HCT116 (cell line): Measurements from ENCODE around the gene OR51V1. TPM values are rescaled to one million over a fixed set of nuclear protein-coding genes. Genes with fewer than 3 reads are reported as not detected.

Experiments used
- ATAC-seq: fragments of 200-7000 bp; cut with Tn5 transposase; 2 replicates; pipeline ENCODE4 v1.9.1; 2020; ENCODE audit warnings: mild to moderate bottlenecking, moderate library complexity
- BruUV-seq: library from RNA; stranded (reverse); fragments of 400-500 nt; replicated peaks from 2 replicates; lab custom pipeline; 2021; lab: Mats Ljungman, UMichigan
- CTCF ChIA-PET: fragments of 300-600 bp; sonication (Branson Sonifier 250); formaldehyde crosslinking; loops from one replicate; lab custom pipeline; 2021; ENCODE audit warnings: antibody characterized with exemption; lab: Charles Lee
- POLR2A ChIA-PET: fragments of 300-600, 350-600 bp; sonication (Branson Sonifier 250); formaldehyde crosslinking; loops from one replicate; lab custom pipeline; 2021; ENCODE audit warnings: antibody characterized with exemption; lab: Charles Lee
- RAD21 ChIA-PET, 2 experiments: fragments of 300-600 bp; sonication (Branson Sonifier 250); formaldehyde crosslinking; loops; one replicate each; lab custom pipeline; 2023; ENCODE audit warnings: low total read pairs in 2 of 2; ENCODE audit not compliant: uncharacterized antibody in 2 of 2, unreplicated experiment in 2 of 2, low non-redundant PET in 1 of 2; lab: Charles Lee
- DNase-seq: peaks from one replicate; pipeline ENCODE4 v3.0.0-alpha.2; 2010; ENCODE audit warnings: low read depth, low spot score
- H2AFZ ChIP-seq: fragments of 200-600 bp; shearing (Covaris generic), sonication (generic); 2 replicates; pipeline ENCODE4 v1.6.1; 2017; ENCODE audit warnings: low read depth, mixed run types, mixed read lengths, antibody characterized with exemption, low read length; ENCODE audit not compliant: poor library complexity, severe bottlenecking
- H3K27ac ChIP-seq: 2 replicates; pipeline ENCODE4 v1.5.1; 2012; ENCODE audit warnings: low read depth, low read length
- H3K27me3 ChIP-seq: fragments of 200-600 bp; sonication (generic); 2 replicates; pipeline ENCODE4 v1.6.1; 2016; ENCODE audit warnings: mixed run types, low read length, mixed read lengths; ENCODE audit not compliant: insufficient read depth
- H3K36me3 ChIP-seq, 2 experiments: fragments of 200-500 bp in 1 of 2; fragments of 200-600 bp in 1 of 2; sonication (Bioruptor generic) in 1 of 2; sonication (generic) in 1 of 2; 2 replicates each; pipeline versions ENCODE4 v1.5.1 to v1.6.1; 2014 to 2016; ENCODE audit warnings: low read length in 2 of 2, inconsistent platforms in 1 of 2, mixed read lengths in 1 of 2, mixed run types in 1 of 2; ENCODE audit not compliant: insufficient read depth in 2 of 2, control insufficient read depth in 1 of 2
- H3K4me1 ChIP-seq, 2 experiments: fragments of 200-600 bp in 1 of 2; sonication (generic) in 1 of 2; 2 replicates each; pipeline versions ENCODE4 v1.5.1 to v1.6.1; 2012 to 2017; ENCODE audit warnings: low read length in 2 of 2, inconsistent platforms in 1 of 2, mild to moderate bottlenecking in 1 of 2, mixed read lengths in 1 of 2, mixed run types in 1 of 2, moderate library complexity in 1 of 2; ENCODE audit not compliant: insufficient read depth in 2 of 2, control insufficient read depth in 1 of 2
- H3K4me2 ChIP-seq: fragments of 200-600 bp; sonication (generic); 2 replicates; pipeline ENCODE4 v1.6.1; 2017; ENCODE audit warnings: mixed run types, low read length, mixed read lengths
- H3K4me3 ChIP-seq, 2 experiments: fragments of 200-600 bp in 1 of 2; sonication (generic) in 1 of 2; replicated peaks in 1 of 2; 2 replicates each; pipeline ENCODE4 v1.5.1; 2011 to 2016; ENCODE audit warnings: low read length in 2 of 2, control low read depth in 1 of 2, low read depth in 1 of 2, mild to moderate bottlenecking in 1 of 2, mixed read lengths in 1 of 2, mixed run types in 1 of 2
- H3K79me2 ChIP-seq: fragments of 200-600 bp; sonication (generic); 2 replicates; pipeline ENCODE4 v1.6.1; 2017; ENCODE audit warnings: mild to moderate bottlenecking, mixed run types, low read length, moderate library complexity, mixed read lengths; ENCODE audit not compliant: insufficient read depth
- H3K9ac ChIP-seq: fragments of 200-600 bp; sonication (generic); 2 replicates; pipeline ENCODE4 v1.6.1; 2016; ENCODE audit warnings: low read length, mixed read lengths
- H3K9me2 ChIP-seq: fragments of 200-600 bp; sonication (generic), shearing (Covaris generic); 2 replicates; pipeline ENCODE4 v1.6.1; 2017; ENCODE audit warnings: mixed run types, mild to moderate bottlenecking, moderate library complexity; ENCODE audit not compliant: insufficient read depth
- H3K9me3 ChIP-seq, 2 experiments: fragments of 200-500 bp in 1 of 2; fragments of 200-600 bp in 1 of 2; sonication (Bioruptor generic) in 1 of 2; sonication (generic) in 1 of 2; 2 replicates each; pipeline ENCODE4 v1.6.1; 2014 to 2017; ENCODE audit warnings: low read length in 2 of 2, mixed read lengths in 2 of 2, inconsistent platforms in 1 of 2, low read depth in 1 of 2, mild to moderate bottlenecking in 1 of 2, mixed run types in 1 of 2, moderate library complexity in 1 of 2; ENCODE audit not compliant: control insufficient read depth in 1 of 2, insufficient read depth in 1 of 2
- H4K20me1 ChIP-seq: fragments of 200-600 bp; sonication (generic), shearing (Covaris generic); 2 replicates; pipeline ENCODE4 v1.6.1; 2017; ENCODE audit warnings: mixed run types, mild to moderate bottlenecking, moderate library complexity; ENCODE audit not compliant: insufficient read depth
- CBX3 ChIP-seq: IDR thresholded peaks from 2 replicates; pipeline ENCODE4 v1.6.1; 2012; ENCODE audit warnings: low read depth
- CEBPB ChIP-seq: IDR thresholded peaks from 2 replicates; pipeline ENCODE4 v1.6.1; 2012; ENCODE audit warnings: low read depth
- ELF1 ChIP-seq: IDR thresholded peaks from 2 replicates; pipeline ENCODE4 v1.6.1; 2012; ENCODE audit warnings: low read depth, borderline replicate concordance
- EZH2phosphoT487 ChIP-seq: fragments of 200-600 bp; IDR thresholded peaks from 2 replicates; pipeline ENCODE4 v1.6.1; 2018; ENCODE audit warnings: antibody characterized with exemption, borderline replicate concordance
- JUND ChIP-seq: IDR thresholded peaks from 2 replicates; pipeline ENCODE4 v1.6.1; 2012
- POLR2A ChIP-seq: IDR thresholded peaks from 2 replicates; pipeline ENCODE4 v1.7.0; 2011; ENCODE audit warnings: borderline replicate concordance; ENCODE audit not compliant: insufficient read depth, insufficient read length; ENCODE audit errors: extremely low read depth
- POLR2AphosphoS5 ChIP-seq: IDR thresholded peaks from 2 replicates; pipeline ENCODE4 v1.6.1; 2011; ENCODE audit warnings: mild to moderate bottlenecking, low read depth, low read length, moderate library complexity
- SP1 ChIP-seq: IDR thresholded peaks from 2 replicates; pipeline ENCODE4 v1.6.1; 2012; ENCODE audit warnings: low read depth
- SRF ChIP-seq: IDR thresholded peaks from 2 replicates; pipeline ENCODE4 v1.6.1; 2012; ENCODE audit warnings: low read depth
- YY1 ChIP-seq: IDR thresholded peaks from 2 replicates; pipeline ENCODE4 v1.6.1; 2011; ENCODE audit warnings: low read length, low read depth, moderate library complexity, mild to moderate bottlenecking; ENCODE audit not compliant: insufficient replicate concordance; ENCODE audit errors: extremely low read depth
- ZNF274 ChIP-seq: fragments of 200-500 bp; sonication (Bioruptor generic); IDR thresholded peaks from 2 replicates; pipeline ENCODE4 v1.6.1; 2014; ENCODE audit warnings: mild to moderate bottlenecking, low read depth, low read length, inconsistent platforms
- intact Hi-C: fragments of 100-400 bp; cut with micrococcal nuclease; formaldehyde crosslinking; loops from 2 replicates; pipeline ENCODE4 v1.10.0; 2022
- total RNA-seq: library from RNA; stranded (reverse); gene quantifications from one replicate; pipeline ENCODE4 v1.2.1, GENCODE V29; 2021; ENCODE audit not compliant: unreplicated experiment
- TF ChIP-seq, protein P1 (sequence below), 3 experiments: fragments of 200-600 bp in 1 of 3; sonication (generic) in 1 of 3; IDR thresholded peaks in 2 of 3; conservative IDR thresholded peaks in 1 of 3; 2 replicates each; pipeline ENCODE4 v1.5.1; 2012 to 2017; ENCODE audit warnings: low read depth in 2 of 3, low read length in 2 of 3, antibody characterized with exemption in 1 of 3, borderline replicate concordance in 1 of 3, control low read depth in 1 of 3, mild to moderate bottlenecking in 1 of 3, mixed read lengths in 1 of 3, mixed run types in 1 of 3, moderate library complexity in 1 of 3; ENCODE audit not compliant: insufficient read depth in 1 of 3
- TF ChIP-seq, protein P2 (sequence below): IDR thresholded peaks from 2 replicates; pipeline ENCODE4 v1.6.1; 2012; ENCODE audit warnings: low read depth
- TF ChIP-seq, protein P3 (sequence below): IDR thresholded peaks from 2 replicates; pipeline ENCODE4 v1.6.1; 2012

Gene OR51V1
- total RNA-seq, 1 experiment from 2014 or later = not detected

DNA sequence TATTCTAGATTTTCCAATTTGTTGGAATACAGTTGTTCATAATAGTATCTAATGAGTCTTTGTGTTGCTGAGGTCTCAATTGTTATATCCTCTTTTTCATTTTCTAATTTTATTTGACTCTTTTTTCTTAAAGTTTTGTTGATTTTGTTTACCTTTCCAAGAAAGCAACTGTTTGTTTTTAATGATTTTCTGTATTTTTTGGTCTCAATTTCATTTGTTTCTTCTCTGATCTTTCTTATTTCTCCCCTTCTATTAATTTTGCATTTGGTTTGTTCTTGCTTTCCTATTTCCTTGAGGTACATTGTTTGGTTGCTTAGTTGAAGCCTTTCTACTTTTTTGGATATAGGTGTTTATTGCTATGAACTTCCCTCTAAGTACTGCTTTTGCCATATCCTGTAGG, 40.7 kb downstream of the OR51V1 start:
- Histone ChIP-seq H3K79me2 (no peaks in the 10 kb centered on the region), H3K4me1 (no peaks in the 10 kb centered on the region), H3K4me2 (no peak overlapping the region), H4K20me1 (no peaks in the 10 kb centered on the region), H3K36me3 (no peaks in the 10 kb centered on the region), H3K27ac (no peak overlapping the region), H3K4me3 (no peak overlapping the region), H3K9me2 (no peaks in the 10 kb centered on the region), H3K9me3 (no peaks in the 10 kb centered on the region), H3K9ac (no peak overlapping the region), H3K27me3 (peaks cover 33% of the 10 kb centered on the region), H2AFZ (no peak overlapping the region)
- RAD21 ChIA-PET = no interaction called here
- TF ChIP-seq CBX3 (no peak), ELF1 (no peak), SRF (no peak), YY1 (no peak)
- DNase-seq = no peak
- ATAC-seq = no peak
- POLR2A ChIA-PET = no interaction called here
- intact Hi-C loops = no loop called here
- no TSS peak for BruUV-seq
- CTCF ChIA-PET = no interaction called here

DNA sequence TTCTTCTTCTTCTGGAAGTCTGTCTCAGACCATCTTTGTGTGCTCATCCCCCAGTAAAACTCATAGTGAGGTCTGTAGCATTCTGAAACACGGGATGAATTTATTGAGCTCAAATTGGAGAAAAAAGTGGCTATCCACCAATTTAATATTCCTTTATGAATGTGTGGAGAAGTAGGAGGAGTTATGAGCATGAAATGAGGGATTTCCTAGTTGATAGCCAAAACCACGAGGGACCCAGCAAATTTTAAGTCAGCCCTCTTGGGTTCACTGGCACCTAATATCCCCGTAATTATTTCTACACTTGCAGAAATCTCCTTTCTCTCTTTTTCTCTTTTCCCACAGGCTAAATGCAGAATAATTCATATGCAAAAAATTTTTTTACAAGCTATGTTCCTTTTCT, 45.8 kb downstream of the OR51V1 start, which contains the start of gene OR52A1:
Gene OR52A1, minus strand, starts transcription at position 101 of the 400 bp plus-strand sequence. CDS start 2,388 bp downstream, outside the sequence.
- intact Hi-C loops = no loop called here
- ChIA-PET POLR2A (no interaction called here), CTCF (no interaction called here), RAD21 (no interaction called here)
- no peaks in the 10 kb centered on the region for H3K9me2 ChIP-seq
- H3K4me1 ChIP-seq = no peaks in the 10 kb centered on the region
- no peak within 1 kb of the TSS for H3K4me2 ChIP-seq
- no peak within 1 kb of the TSS for H3K27ac ChIP-seq
- DNase-seq (no peak), ATAC-seq (no peak)
- no peaks in the 10 kb centered on the region for H3K79me2 ChIP-seq
- H3K36me3 ChIP-seq = no peaks in the 10 kb centered on the region
- no peaks in the 10 kb centered on the region for H3K9me3 ChIP-seq
- peaks cover 75% of the 10 kb centered on the region for H3K27me3 ChIP-seq
- no peaks in the 10 kb centered on the region for H4K20me1 ChIP-seq
- TF ChIP-seq, protein P1, sequence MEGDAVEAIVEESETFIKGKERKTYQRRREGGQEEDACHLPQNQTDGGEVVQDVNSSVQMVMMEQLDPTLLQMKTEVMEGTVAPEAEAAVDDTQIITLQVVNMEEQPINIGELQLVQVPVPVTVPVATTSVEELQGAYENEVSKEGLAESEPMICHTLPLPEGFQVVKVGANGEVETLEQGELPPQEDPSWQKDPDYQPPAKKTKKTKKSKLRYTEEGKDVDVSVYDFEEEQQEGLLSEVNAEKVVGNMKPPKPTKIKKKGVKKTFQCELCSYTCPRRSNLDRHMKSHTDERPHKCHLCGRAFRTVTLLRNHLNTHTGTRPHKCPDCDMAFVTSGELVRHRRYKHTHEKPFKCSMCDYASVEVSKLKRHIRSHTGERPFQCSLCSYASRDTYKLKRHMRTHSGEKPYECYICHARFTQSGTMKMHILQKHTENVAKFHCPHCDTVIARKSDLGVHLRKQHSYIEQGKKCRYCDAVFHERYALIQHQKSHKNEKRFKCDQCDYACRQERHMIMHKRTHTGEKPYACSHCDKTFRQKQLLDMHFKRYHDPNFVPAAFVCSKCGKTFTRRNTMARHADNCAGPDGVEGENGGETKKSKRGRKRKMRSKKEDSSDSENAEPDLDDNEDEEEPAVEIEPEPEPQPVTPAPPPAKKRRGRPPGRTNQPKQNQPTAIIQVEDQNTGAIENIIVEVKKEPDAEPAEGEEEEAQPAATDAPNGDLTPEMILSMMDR (IDR thresholded peaks at IDR 0.05 in 2 of 3, conservative IDR thresholded peaks at IDR 0.05 in 1 of 3; ENCODE audit: borderline replicate concordance in 1 of 3, insufficient read depth in 1 of 3, low read depth in 2 of 3, low read length in 2 of 3) = no peak
- no peak for TF ChIP-seq SP1
- no peak for TF ChIP-seq SRF
- no peak for TF ChIP-seq EZH2phosphoT487
- TF ChIP-seq CEBPB = no peak
- TF ChIP-seq, protein P2, sequence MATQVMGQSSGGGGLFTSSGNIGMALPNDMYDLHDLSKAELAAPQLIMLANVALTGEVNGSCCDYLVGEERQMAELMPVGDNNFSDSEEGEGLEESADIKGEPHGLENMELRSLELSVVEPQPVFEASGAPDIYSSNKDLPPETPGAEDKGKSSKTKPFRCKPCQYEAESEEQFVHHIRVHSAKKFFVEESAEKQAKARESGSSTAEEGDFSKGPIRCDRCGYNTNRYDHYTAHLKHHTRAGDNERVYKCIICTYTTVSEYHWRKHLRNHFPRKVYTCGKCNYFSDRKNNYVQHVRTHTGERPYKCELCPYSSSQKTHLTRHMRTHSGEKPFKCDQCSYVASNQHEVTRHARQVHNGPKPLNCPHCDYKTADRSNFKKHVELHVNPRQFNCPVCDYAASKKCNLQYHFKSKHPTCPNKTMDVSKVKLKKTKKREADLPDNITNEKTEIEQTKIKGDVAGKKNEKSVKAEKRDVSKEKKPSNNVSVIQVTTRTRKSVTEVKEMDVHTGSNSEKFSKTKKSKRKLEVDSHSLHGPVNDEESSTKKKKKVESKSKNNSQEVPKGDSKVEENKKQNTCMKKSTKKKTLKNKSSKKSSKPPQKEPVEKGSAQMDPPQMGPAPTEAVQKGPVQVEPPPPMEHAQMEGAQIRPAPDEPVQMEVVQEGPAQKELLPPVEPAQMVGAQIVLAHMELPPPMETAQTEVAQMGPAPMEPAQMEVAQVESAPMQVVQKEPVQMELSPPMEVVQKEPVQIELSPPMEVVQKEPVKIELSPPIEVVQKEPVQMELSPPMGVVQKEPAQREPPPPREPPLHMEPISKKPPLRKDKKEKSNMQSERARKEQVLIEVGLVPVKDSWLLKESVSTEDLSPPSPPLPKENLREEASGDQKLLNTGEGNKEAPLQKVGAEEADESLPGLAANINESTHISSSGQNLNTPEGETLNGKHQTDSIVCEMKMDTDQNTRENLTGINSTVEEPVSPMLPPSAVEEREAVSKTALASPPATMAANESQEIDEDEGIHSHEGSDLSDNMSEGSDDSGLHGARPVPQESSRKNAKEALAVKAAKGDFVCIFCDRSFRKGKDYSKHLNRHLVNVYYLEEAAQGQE = no peak
- TF ChIP-seq POLR2A = no peak
- no peak for TF ChIP-seq ZNF274
- TF ChIP-seq JUND = no peak
- TF ChIP-seq POLR2AphosphoS5 = no peak
- TF ChIP-seq, protein P3, sequence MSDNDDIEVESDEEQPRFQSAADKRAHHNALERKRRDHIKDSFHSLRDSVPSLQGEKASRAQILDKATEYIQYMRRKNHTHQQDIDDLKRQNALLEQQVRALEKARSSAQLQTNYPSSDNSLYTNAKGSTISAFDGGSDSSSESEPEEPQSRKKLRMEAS = no peak
- no peak within 1 kb of the TSS for H3K9ac ChIP-seq
- H2AFZ ChIP-seq = no peak within 1 kb of the TSS
- no TSS peak for BruUV-seq
- no peak within 1 kb of the TSS for H3K4me3 ChIP-seq
